HPDE6-E6E7 (cell line): ENCODE results near the gene SNX9.
"Not testable (repeated sequence)": the region's sequence is repeated elsewhere in the genome, so short reads cannot be mapped to it uniquely, and the experiment has no call there.

Source experiments
- DNase-seq: peaks from one replicate; pipeline ENCODE4 v3.0.0; 2011; ENCODE audit warnings: missing footprints; ENCODE audit errors: extremely low spot score

SNX9 gene

GRCh38 chr6:157925771-157926170 is 102.7 kb downstream of the SNX9 start:
- DNase-seq = no peak

DNA sequence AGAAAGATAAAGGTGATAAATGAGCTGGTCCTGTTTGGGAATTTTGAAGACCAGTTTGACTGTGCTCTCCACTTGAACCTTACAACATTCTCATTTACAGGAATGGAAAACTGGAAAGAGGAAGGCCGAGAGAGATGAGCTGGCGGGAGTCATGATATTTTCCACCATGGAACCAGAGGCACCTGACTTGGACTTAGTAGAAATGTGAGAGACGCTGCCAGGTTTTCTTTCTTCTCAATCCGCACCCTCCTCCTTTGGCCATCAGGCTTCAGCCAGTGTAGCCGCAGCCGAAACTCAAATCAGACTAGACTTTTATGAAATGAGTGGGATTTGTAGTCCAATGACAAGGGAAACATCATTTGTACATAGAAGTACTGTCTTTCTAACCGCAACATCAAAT is 104.0 kb downstream of the SNX9 start:
- no peak for DNase-seq

DNA sequence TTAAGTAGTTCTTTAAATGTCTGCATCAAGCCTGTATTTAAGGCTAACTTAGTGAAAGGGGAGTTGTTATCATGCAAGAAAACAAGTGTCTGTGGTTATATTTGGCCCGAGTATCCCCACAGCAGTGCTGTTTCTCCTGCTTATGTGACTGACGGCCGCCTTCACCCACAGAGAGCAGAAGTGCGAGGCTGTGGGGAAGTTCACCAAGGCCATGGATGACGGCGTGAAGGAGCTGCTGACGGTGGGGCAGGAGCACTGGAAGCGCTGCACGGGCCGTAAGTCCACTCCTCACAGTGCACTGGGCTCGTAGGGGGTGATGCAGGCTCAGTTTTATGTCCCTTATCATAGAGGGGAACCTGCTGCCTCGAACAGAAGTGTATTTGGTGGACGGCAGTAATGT is 105.4 kb downstream of the SNX9 start:
- DNase-seq = no peak

DNA sequence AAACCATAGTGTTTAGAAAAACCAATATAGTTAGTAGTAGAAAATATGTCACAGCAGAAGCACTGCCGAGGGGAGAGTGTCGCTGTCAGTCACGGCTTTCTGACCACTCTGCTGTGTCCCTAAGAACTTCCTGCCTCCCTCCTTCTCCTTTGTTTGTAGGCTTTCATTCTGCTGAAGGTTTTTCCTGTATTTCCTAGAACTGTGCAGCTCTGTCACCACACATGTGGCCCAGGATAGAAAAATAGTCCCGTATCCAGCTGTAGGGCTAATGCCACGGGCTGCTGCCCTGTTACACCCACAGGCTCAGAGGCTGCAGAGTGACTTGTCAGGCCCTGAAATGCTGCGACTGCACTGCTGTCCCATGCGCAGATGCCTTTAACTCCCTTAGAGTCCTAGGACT is 106.0 kb downstream of the SNX9 start:
- DNase-seq = no peak

DNA sequence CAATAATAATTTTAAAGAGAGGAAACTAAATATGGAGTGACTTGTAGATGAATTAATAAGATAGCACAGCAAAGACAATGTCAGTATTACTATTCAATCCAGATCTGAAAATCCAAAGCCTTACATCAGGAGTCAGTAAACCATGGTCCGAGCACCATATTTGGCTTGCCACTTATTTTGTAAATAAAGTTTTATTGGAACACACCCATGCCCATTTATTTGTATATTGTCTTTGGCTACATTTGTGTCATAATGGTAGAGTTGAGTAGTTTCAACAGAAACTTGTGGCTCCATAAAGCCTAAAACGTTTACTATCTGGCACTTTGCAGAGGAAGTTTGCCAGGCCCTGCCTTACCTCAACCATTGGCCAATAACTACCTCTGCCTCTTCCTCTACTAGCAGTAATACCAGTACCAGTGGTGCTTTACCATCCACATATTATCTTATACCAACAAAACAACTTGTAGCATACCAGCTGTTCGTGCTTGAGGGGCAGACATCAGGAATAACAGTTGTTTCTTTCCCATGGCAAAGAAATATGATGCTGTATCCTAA is 106.8 kb downstream of the SNX9 start:
- DNase-seq = no peak

- DNase-seq = no peak
Measured at GRCh38 chr6:157935786-157936185, 112.7 kb downstream of the SNX9 start.

DNA sequence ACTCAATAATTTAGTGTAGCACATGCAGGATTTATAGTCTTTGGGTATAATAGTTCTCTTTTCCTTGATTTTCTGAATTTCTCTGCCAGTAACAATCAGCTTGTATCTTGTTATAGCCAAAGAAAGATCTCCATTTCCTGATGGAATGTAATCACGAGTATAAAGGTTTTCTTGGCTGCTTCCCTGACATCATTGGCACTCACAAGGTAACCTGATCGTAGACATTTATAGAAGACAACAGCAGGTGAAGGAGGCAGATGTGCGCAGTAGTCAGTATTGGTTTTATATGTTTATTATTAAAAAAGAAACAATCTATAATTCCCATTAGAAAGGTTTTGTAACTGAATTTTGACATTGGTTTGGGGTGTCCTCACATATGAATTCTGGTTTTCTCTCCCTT is 114.3 kb downstream of the SNX9 start:
- DNase-seq = no peak

GRCh38 chr6:157937916-157938315 is 114.9 kb downstream of the SNX9 start:
- no peak for DNase-seq

DNA sequence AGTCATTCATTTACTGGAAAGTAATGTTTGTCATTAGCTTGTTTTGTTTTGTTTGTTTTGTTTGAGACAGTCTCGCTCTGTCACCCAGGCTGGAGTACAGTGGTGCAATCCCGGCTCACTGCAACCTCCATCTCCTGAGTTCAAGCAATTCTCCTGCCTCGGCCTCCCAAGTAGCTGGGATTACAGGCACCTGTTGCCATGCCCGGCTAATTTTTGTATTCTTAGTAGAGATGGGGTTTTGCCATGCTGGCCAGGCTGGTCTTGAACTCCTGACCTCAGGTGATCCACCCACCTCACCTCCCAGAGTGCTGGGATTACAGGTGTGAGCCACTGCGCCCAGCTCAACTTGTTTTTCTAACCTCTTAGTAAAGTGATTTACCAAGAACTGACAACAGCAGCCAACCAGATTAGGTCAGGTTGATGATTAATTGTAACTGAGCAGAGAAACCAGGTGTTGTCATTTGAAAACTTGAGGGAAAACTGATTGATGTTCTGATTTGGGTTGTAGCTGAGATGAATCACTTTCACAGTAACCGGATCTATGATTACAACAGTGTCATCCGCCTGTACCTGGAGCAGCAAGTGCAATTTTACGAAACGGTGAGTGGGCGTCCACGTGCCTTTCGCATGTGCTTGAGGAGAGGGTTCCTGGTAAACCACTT is 117.5 kb downstream of the SNX9 start:
- DNase-seq = not testable (repeated sequence)

DNA sequence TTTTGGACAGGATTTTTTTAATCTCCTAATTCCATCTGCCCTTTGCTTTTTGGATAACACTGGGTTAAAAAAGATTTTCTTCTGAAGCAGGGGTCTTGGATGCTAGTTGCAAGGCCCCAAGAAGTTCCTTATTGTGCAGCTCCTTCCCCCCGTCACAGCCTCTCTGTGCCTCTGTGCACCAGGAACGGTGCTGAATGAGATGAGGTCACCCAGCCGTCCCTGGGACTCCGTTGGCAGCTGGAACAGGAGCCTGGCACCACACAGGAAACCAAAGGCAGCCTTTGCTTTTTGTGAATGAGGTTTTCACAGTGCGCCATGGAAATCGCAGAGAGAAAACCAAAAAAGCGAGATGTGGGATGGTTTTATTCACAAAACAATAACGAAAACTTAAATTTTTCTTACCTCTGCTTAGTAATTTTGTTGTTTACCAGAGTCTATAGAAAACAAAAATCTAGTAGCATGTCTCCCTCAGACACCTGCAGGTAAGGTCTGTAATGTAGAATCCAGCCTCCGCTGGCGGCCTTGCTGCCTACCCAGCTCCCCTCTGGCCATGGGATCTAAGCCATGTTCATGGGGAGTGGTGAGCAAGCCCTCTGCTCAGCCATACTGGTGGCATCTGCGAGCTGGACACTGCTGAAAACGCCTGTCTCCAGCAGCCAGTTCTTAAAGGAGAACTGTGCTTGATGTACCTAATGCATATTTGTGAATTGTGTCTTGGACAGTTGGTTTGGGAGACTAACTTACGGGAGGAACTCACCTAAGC is 118.2 kb downstream of the SNX9 start:
- no peak for DNase-seq

- no peak for DNase-seq
Measured at GRCh38 chr6:157942351-157942750, 119.3 kb downstream of the SNX9 start.

GRCh38 chr6:157943249-157943963 is 120.4 kb downstream of the SNX9 start:
- DNase-seq = no peak

GRCh38 chr6:157943964-157944283 is 120.9 kb downstream of the SNX9 start:
- DNase-seq = no peak

GRCh38 chr6:157944983-157945931 is 122.2 kb downstream of the SNX9 start:
- no peak for DNase-seq

DNA sequence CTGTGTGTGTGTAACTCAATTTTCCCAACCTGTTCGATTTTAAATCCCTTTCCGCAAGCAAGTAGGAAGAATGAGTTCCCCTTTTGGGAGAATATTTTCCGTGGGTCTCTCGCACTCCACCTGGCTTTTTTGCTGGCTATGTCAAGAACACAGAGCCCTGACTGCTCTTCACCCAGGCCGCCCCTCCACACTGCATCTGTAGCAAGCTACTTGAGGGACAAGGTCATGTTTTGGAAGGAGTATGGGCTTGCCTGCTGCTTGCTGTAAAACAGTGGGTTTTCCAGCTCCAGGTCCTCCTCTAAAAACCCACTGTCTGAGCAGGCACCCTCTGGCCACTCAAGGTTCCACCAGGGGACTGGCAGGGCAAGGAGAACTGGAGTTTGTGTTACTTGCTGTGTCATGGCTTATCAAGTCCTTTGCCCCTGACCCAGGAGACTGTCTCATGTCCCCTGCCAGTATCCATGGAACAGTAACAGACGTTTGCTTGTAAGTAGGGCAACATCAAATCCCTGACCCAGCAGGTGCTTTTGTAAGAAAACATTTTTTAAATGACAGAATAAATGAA is 123.1 kb downstream of the SNX9 start:
- no peak for DNase-seq

DNA sequence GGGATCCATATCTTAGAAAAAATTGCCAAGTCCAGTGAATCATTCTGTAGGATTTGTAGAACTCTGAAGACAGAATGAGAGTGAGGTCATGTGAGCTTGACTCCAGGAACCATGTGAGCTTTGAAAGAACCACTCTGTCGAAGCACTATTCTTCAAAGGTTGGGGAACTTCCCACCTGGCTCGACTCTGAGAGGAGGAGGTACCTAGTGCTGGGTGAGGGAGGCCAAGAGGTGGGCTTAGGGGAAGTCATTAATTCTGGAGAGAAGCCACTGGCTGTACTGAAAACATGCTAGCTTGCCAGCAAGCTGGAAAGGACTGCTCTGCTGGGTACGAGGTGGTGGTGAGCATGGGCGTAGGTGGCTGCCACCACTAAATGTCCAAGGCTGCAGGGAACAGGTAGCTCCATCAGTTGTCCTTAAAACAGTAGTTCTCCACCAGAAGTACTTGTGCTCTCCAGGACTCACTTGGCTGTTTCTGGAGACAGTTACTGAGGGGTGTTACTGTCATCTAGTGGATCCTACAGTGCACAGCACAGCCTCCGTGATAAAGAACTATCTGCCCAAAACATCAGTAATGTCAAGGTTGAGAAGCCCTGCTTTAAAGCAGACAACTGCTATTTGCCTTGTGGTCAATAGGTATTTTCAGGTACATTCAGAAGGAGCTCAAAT is 124.0 kb downstream of the SNX9 start:
- DNase-seq = no peak

- DNase-seq = not testable (repeated sequence)
Measured at GRCh38 chr6:157950899-157951298, 127.9 kb downstream of the SNX9 start.

GRCh38 chr6:157951828-157952227 is 128.8 kb downstream of the SNX9 start:
- DNase-seq = no peak

GRCh38 chr6:157952861-157953351 is 129.9 kb downstream of the SNX9 start:
- no peak for DNase-seq

- DNase-seq = no peak
Measured at GRCh38 chr6:157953580-157954091, 130.6 kb downstream of the SNX9 start.
